Neural progenitor cell (in vitro differentiated cells): ENCODE data around the gene ABHD2.

Source experiments
- EZH2 ChIP-seq: fragments of 200-600 bp; sonication (generic); IDR thresholded peaks from 2 replicates; pipeline ENCODE4 v1.6.1; 2017; ENCODE audit warnings: antibody characterized with exemption, mild to moderate bottlenecking, moderate library complexity
- EZH2phosphoT487 ChIP-seq: fragments of 200-600 bp; sonication (generic); IDR thresholded peaks from 2 replicates; pipeline ENCODE4 v1.6.1; 2017; ENCODE audit warnings: antibody characterized with exemption
- TF ChIP-seq, protein P1 (sequence below): fragments of 200-600 bp; sonication (generic); IDR thresholded peaks from 2 replicates; pipeline ENCODE4 v1.5.1; 2017; ENCODE audit warnings: antibody characterized with exemption, mild to moderate bottlenecking

- TF ChIP-seq, protein P1, sequence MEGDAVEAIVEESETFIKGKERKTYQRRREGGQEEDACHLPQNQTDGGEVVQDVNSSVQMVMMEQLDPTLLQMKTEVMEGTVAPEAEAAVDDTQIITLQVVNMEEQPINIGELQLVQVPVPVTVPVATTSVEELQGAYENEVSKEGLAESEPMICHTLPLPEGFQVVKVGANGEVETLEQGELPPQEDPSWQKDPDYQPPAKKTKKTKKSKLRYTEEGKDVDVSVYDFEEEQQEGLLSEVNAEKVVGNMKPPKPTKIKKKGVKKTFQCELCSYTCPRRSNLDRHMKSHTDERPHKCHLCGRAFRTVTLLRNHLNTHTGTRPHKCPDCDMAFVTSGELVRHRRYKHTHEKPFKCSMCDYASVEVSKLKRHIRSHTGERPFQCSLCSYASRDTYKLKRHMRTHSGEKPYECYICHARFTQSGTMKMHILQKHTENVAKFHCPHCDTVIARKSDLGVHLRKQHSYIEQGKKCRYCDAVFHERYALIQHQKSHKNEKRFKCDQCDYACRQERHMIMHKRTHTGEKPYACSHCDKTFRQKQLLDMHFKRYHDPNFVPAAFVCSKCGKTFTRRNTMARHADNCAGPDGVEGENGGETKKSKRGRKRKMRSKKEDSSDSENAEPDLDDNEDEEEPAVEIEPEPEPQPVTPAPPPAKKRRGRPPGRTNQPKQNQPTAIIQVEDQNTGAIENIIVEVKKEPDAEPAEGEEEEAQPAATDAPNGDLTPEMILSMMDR = no peak
- TF ChIP-seq EZH2 (no peak), EZH2phosphoT487 (no peak)
These were observed 21.0 kb downstream of the ABHD2 start for GRCh38 chr15:89109238-89109637.
